CD4-positive, alpha-beta memory T cell (primary cell): ENCODE results near the gene ECM2. TPM values are rescaled to one million over a fixed set of nuclear protein-coding genes. Genes with fewer than 3 reads are reported as not detected.
A peak's percentile ranks its signal among the peaks of the same experiment; 100 is the strongest.

Experiments used
- CTCF ChIA-PET: fragments of 350-600 bp; sonication (Branson Sonifier 250); formaldehyde crosslinking; loops from one replicate; lab custom pipeline; 2021; ENCODE audit warnings: inconsistent platforms; ENCODE audit not compliant: partially characterized antibody; lab: Charles Lee
- POLR2A ChIA-PET: fragments of 350-600 bp; sonication (Branson Sonifier 250); formaldehyde crosslinking; loops from one replicate; lab custom pipeline; 2021; ENCODE audit not compliant: partially characterized antibody; lab: Charles Lee
- DNase-seq, 5 donors: peaks; one replicate each; pipeline versions ENCODE4 v3.0.0 to v3.0.0-alpha.2; 2020 to 2022; ENCODE audit warnings: mixed read lengths in 1 of 5
- H3K27ac ChIP-seq: one replicate; pipeline ENCODE4 v1.7.0; 2013; ENCODE audit warnings: low read depth, low read length
- H3K27me3 ChIP-seq: 2 replicates; pipeline ENCODE4 v1.7.0; 2013; ENCODE audit warnings: mild to moderate bottlenecking, low read length, moderate library complexity; ENCODE audit not compliant: insufficient read depth
- H3K36me3 ChIP-seq: 2 replicates; pipeline ENCODE4 v1.7.0; 2013; ENCODE audit warnings: mild to moderate bottlenecking, low read length, moderate library complexity; ENCODE audit not compliant: insufficient read depth
- H3K4me1 ChIP-seq: 2 replicates; pipeline ENCODE4 v1.7.0; 2013; ENCODE audit warnings: mild to moderate bottlenecking, low read length, moderate library complexity; ENCODE audit not compliant: insufficient read depth
- H3K4me3 ChIP-seq, 2 donors: one replicate each; pipeline ENCODE4 v1.7.0; 2013; ENCODE audit warnings: low read length in 2 of 2, mild to moderate bottlenecking in 1 of 2
- H3K9me3 ChIP-seq, 2 donors: one replicate each; pipeline ENCODE4 v1.7.0; 2013; ENCODE audit warnings: low read length in 2 of 2, control low read depth in 1 of 2; ENCODE audit not compliant: control insufficient read depth in 1 of 2
- H3K27ac Mint-ChIP-seq, 7 donors: one replicate each; pipeline ENCODE4 v1.8.0; 2020 to 2021; ENCODE audit warnings: mixed read lengths in 7 of 7, mild to moderate bottlenecking in 6 of 7, inconsistent platforms in 3 of 7, moderate library complexity in 3 of 7
- H3K27me3 Mint-ChIP-seq, 2 donors: one replicate each; pipeline ENCODE4 v1.8.0; 2020 to 2021; ENCODE audit warnings: mixed read lengths in 2 of 2
- H3K36me3 Mint-ChIP-seq, 2 donors: one replicate each; pipeline ENCODE4 v1.8.0; 2020 to 2021; ENCODE audit warnings: mixed read lengths in 2 of 2, inconsistent platforms in 1 of 2, mild to moderate bottlenecking in 1 of 2
- H3K4me1 Mint-ChIP-seq, 4 donors: one replicate each; pipeline ENCODE4 v1.8.0; 2020 to 2021; ENCODE audit warnings: mixed read lengths in 4 of 4, mild to moderate bottlenecking in 1 of 4
- H3K4me3 Mint-ChIP-seq, 8 donors: one replicate each; pipeline ENCODE4 v1.8.0; 2020 to 2021; ENCODE audit warnings: mixed read lengths in 8 of 8, mild to moderate bottlenecking in 7 of 8, moderate library complexity in 6 of 8, inconsistent platforms in 3 of 8
- H3K9me3 Mint-ChIP-seq, 8 donors: one replicate each; pipeline ENCODE4 v1.8.0; 2020 to 2021; ENCODE audit warnings: mixed read lengths in 8 of 8, mild to moderate bottlenecking in 5 of 8, inconsistent platforms in 3 of 8, moderate library complexity in 1 of 8
- intact Hi-C: fragments of 100-400 bp; cut with micrococcal nuclease; formaldehyde crosslinking; loops from one replicate; pipeline ENCODE4 v1.15.1; 2023
- polyA plus RNA-seq, 2 donors: library from polyadenylated mRNA; unstranded; fragments of 300-500 nt; fragmentation: Illumina TruSeq; gene quantifications; one replicate each; pipeline ENCODE4 v1.2.3, GENCODE V29; 2021
- total RNA-seq, 2 experiments: library from RNA; stranded (reverse); gene quantifications; one replicate each; pipeline ENCODE4 v1.2.3, GENCODE V29; 2021

Gene ECM2
- total and polyA plus RNA-seq, 4 experiments from 2014 or later, result not detected

GRCh38 chr9:92545002-92545510 lies 9.3 kb upstream of the ECM2 start:
- Mint-ChIP-seq H3K36me3 (no peaks in the 10 kb centered on the region), H3K4me3 (no peak overlapping the region), H3K9me3 (peaks cover 0 to 3% (median 0%) of the 10 kb centered on the region in 8 donors), H3K27ac (no peak overlapping the region), H3K4me1 (no peaks in the 10 kb centered on the region), H3K27me3 (no peaks in the 10 kb centered on the region)
- H3K4me3 ChIP-seq, result no peak overlapping the region
- no peaks in the 10 kb centered on the region for H3K36me3 ChIP-seq
- ChIA-PET CTCF (no interaction called here), POLR2A (no interaction called here)
- DNase-seq, result no peak
- intact Hi-C loops, result no loop called here
- no peak overlapping the region for H3K27ac ChIP-seq
- H3K9me3 ChIP-seq, result no peaks in the 10 kb centered on the region
- no peaks in the 10 kb centered on the region for H3K27me3 ChIP-seq
- H3K4me1 ChIP-seq, result no peaks in the 10 kb centered on the region

GRCh38 chr9:92543972-92544371 lies 8.2 kb upstream of the ECM2 start:
- no peak overlapping the region for H3K4me3 ChIP-seq
- ChIA-PET POLR2A (no interaction called here), CTCF (no interaction called here)
- H3K4me1 ChIP-seq, result no peaks in the 10 kb centered on the region
- Mint-ChIP-seq H3K27me3 (no peaks in the 10 kb centered on the region), H3K36me3 (no peaks in the 10 kb centered on the region), H3K4me1 (no peaks in the 10 kb centered on the region), H3K4me3 (no peak overlapping the region), H3K9me3 (peaks cover 0 to 3% (median 0%) of the 10 kb centered on the region in 8 donors), H3K27ac (peak overlapping the region in 1 of 7 donors; percentile 10)
- H3K27me3 ChIP-seq, result no peaks in the 10 kb centered on the region
- intact Hi-C loops, result no loop called here
- no peak overlapping the region for H3K27ac ChIP-seq
- no peak for DNase-seq
- H3K36me3 ChIP-seq, result no peaks in the 10 kb centered on the region
- no peaks in the 10 kb centered on the region for H3K9me3 ChIP-seq

- intact Hi-C loops, result no loop called here
- H3K27me3 ChIP-seq, result no peaks in the 10 kb centered on the region
- Mint-ChIP-seq H3K4me1 (peaks cover 0 to 12% (median 3%) of the 10 kb centered on the region in 4 donors), H3K9me3 (peaks cover 0 to 3% (median 0%) of the 10 kb centered on the region in 8 donors), H3K27ac (no peak overlapping the region), H3K36me3 (no peaks in the 10 kb centered on the region), H3K4me3 (no peak overlapping the region), H3K27me3 (no peaks in the 10 kb centered on the region)
- CTCF ChIA-PET, result no interaction called here
- no peaks in the 10 kb centered on the region for H3K36me3 ChIP-seq
- H3K9me3 ChIP-seq, result no peaks in the 10 kb centered on the region
- H3K4me1 ChIP-seq, result no peaks in the 10 kb centered on the region
- no peak for DNase-seq
- H3K4me3 ChIP-seq, result no peak overlapping the region
- H3K27ac ChIP-seq, result no peak overlapping the region
- POLR2A ChIA-PET, result no interaction called here
These were observed 2.8 kb upstream of the ECM2 start for GRCh38 chr9:92538541-92538940.

GRCh38 chr9:92534674-92535073 lies 1.1 kb downstream of the ECM2 start:
- no peak for DNase-seq
- no peaks in the 10 kb centered on the region for H3K4me1 ChIP-seq
- no peaks in the 10 kb centered on the region for H3K36me3 ChIP-seq
- Mint-ChIP-seq H3K9me3 (peaks cover 0 to 4% (median 0%) of the 10 kb centered on the region in 8 donors), H3K4me1 (peaks cover 0 to 12% (median 3%) of the 10 kb centered on the region in 4 donors), H3K27ac (peak overlapping the region in 1 of 7 donors; percentile 13), H3K36me3 (no peaks in the 10 kb centered on the region), H3K4me3 (peak overlapping the region in 2 of 8 donors; percentile 3), H3K27me3 (no peaks in the 10 kb centered on the region)
- intact Hi-C loops, result no loop called here
- H3K9me3 ChIP-seq, result no peaks in the 10 kb centered on the region
- no peak overlapping the region for H3K27ac ChIP-seq
- ChIA-PET CTCF (no interaction called here), POLR2A (no interaction called here)
- H3K4me3 ChIP-seq, result no peak overlapping the region
- H3K27me3 ChIP-seq, result no peaks in the 10 kb centered on the region

- intact Hi-C loops, result no loop called here
- POLR2A ChIA-PET, result no interaction called here
These were observed 1.6 kb downstream of the ECM2 start for GRCh38 chr9:92534204-92534603.

GRCh38 chr9:92530893-92531292 lies 4.9 kb downstream of the ECM2 start:
- no peaks in the 10 kb centered on the region for H3K36me3 ChIP-seq
- H3K4me1 Mint-ChIP-seq, result peaks cover 0 to 12% (median 3%) of the 10 kb centered on the region in 4 donors
- CTCF ChIA-PET, result no interaction called here
- H3K4me3 ChIP-seq, result no peak overlapping the region
- DNase-seq, result no peak
- no peak overlapping the region for H3K27ac ChIP-seq
- H3K4me1 ChIP-seq, result no peaks in the 10 kb centered on the region
- H3K9me3 ChIP-seq, result no peaks in the 10 kb centered on the region
- POLR2A ChIA-PET, result no interaction called here
- no peak overlapping the region for H3K27ac Mint-ChIP-seq
- H3K27me3 Mint-ChIP-seq, result no peaks in the 10 kb centered on the region
- H3K9me3 Mint-ChIP-seq, result peaks cover 0 to 4% (median 0%) of the 10 kb centered on the region in 8 donors
- no peaks in the 10 kb centered on the region for H3K36me3 Mint-ChIP-seq
- no peak overlapping the region for H3K4me3 Mint-ChIP-seq
- no peaks in the 10 kb centered on the region for H3K27me3 ChIP-seq
- intact Hi-C loops, result no loop called here

More at GRCh38 chr9:92534204-92534603, 1.6 kb downstream of the ECM2 start:
- Histone ChIP-seq H3K4me3 (no peak overlapping the region), H3K27ac (no peak overlapping the region), H3K27me3 (no peaks in the 10 kb centered on the region), H3K36me3 (no peaks in the 10 kb centered on the region), H3K4me1 (no peaks in the 10 kb centered on the region), H3K9me3 (no peaks in the 10 kb centered on the region)
- CTCF ChIA-PET, result no interaction called here
- Mint-ChIP-seq H3K9me3 (peaks cover 0 to 4% (median 0%) of the 10 kb centered on the region in 8 donors), H3K27ac (peak overlapping the region in 2 of 7 donors; percentile 13 to 44), H3K4me1 (peaks cover 0 to 12% (median 3%) of the 10 kb centered on the region in 4 donors), H3K4me3 (peak overlapping the region in 1 of 8 donors; percentile 3), H3K36me3 (no peaks in the 10 kb centered on the region), H3K27me3 (no peaks in the 10 kb centered on the region)
- no peak for DNase-seq

GRCh38 chr9:92529124-92529523 lies 6.7 kb downstream of the ECM2 start:
- intact Hi-C loops, result no loop called here
- H3K9me3 Mint-ChIP-seq, result peaks cover 0 to 4% (median 0%) of the 10 kb centered on the region in 8 donors
- no peak overlapping the region for H3K4me3 Mint-ChIP-seq
- peaks cover 0 to 2% (median 2%) of the 10 kb centered on the region in 4 donors for H3K4me1 Mint-ChIP-seq
- Histone ChIP-seq H3K9me3 (no peaks in the 10 kb centered on the region), H3K36me3 (no peaks in the 10 kb centered on the region), H3K4me1 (no peaks in the 10 kb centered on the region), H3K27me3 (no peaks in the 10 kb centered on the region), H3K4me3 (no peak overlapping the region), H3K27ac (no peak overlapping the region)
- H3K36me3 Mint-ChIP-seq, result no peaks in the 10 kb centered on the region
- H3K27me3 Mint-ChIP-seq, result no peaks in the 10 kb centered on the region
- no peak for DNase-seq
- H3K27ac Mint-ChIP-seq, result no peak overlapping the region
- ChIA-PET POLR2A (no interaction called here), CTCF (no interaction called here)
